Sigmoid colon (tissue), 7 donors: Measurements from ENCODE around the gene WDR88. TPM values are rescaled to one million over a fixed set of nuclear protein-coding genes. Genes with fewer than 3 reads are reported as not detected.

ENCODE experiments used
- DNase-seq: peaks from one replicate; pipeline ENCODE4 v3.0.0-alpha.2; 2019
- H3K27ac ChIP-seq, 4 donors: fragments of 200-600 bp; sonication (generic); one replicate each; pipeline ENCODE4 v1.5.1; 2016 to 2019; ENCODE audit warnings: mild to moderate bottlenecking in 1 of 4
- H3K27me3 ChIP-seq, 3 donors: fragments of 200-600 bp; sonication (generic); one replicate each; pipeline ENCODE4 v1.5.1; 2019; ENCODE audit warnings: mild to moderate bottlenecking in 1 of 3
- H3K36me3 ChIP-seq, 4 donors: fragments of 200-600 bp; sonication (generic); one replicate each; pipeline ENCODE4 v1.5.1; 2016 to 2019
- H3K4me1 ChIP-seq, 4 donors: fragments of 200-600 bp; sonication (generic); one replicate each; pipeline ENCODE4 v1.5.1; 2017 to 2019
- H3K4me3 ChIP-seq, 4 donors: fragments of 200-600 bp; sonication (generic); one replicate each; pipeline ENCODE4 v1.5.1; 2017 to 2019; ENCODE audit warnings: mild to moderate bottlenecking in 2 of 4, moderate library complexity in 1 of 4
- H3K9me3 ChIP-seq, 4 donors: fragments of 200-600 bp in 3 of 4; sonication (generic) in 3 of 4; one replicate each; pipeline versions ENCODE4 v1.5.1 to v1.6.1; 2013 to 2019
- CTCF ChIP-seq, 4 experiments: fragments of 450-650 bp in 3 of 4; fragments of 200-600 bp in 1 of 4; IDR thresholded peaks; one replicate each; pipeline ENCODE4 v1.5.1; 2016 to 2019; ENCODE audit warnings: antibody characterized with exemption in 4 of 4, mild to moderate bottlenecking in 3 of 4, moderate library complexity in 2 of 4
- EP300 ChIP-seq, 4 donors: sonication (generic); formaldehyde crosslinking; IDR thresholded peaks; one replicate each; pipeline ENCODE4 v1.6.1; 2017; ENCODE audit warnings: antibody characterized with exemption in 4 of 4
- POLR2A ChIP-seq, 2 donors: fragments of 450-650 bp; IDR thresholded peaks; one replicate each; pipeline ENCODE4 v1.6.1; 2016; ENCODE audit warnings: antibody characterized with exemption in 2 of 2, mild to moderate bottlenecking in 2 of 2, moderate library complexity in 2 of 2
- POLR2AphosphoS5 ChIP-seq, 4 donors: sonication (generic); formaldehyde crosslinking; IDR thresholded peaks; one replicate each; pipeline ENCODE4 v1.6.1; 2017; ENCODE audit warnings: antibody characterized with exemption in 4 of 4
- WGBS, 2 donors: extraction: QIAGEN DNeasy Blood & Tissue Kit; methylation state at CpG; one replicate each; pipeline ENCODE4 v1.1.7; 2013; 5-methylcytosine and 5-hydroxymethylcytosine counted together
- intact Hi-C: fragments of 100-400 bp; cut with DNase I; formaldehyde crosslinking; loops from one replicate; pipeline ENCODE4 v1.15.1; 2023
- polyA plus RNA-seq, 3 donors: library from polyadenylated mRNA; stranded (reverse); fragments of 200-250 nt; gene quantifications; one replicate each; pipeline ENCODE4 v1.2.3, GENCODE V29; 2013
- total RNA-seq, 4 donors: library from RNA; depleted of rRNA; stranded (reverse); fragments of >200 nt; gene quantifications; one replicate each; pipeline ENCODE4 v1.1.0, GENCODE V29; 2016
- donor health status: healthy with polysubstance abuse.
- donor health status: Bipolar disorder and iron deficiency.
- donor health status: healthy.

WDR88 gene
- total RNA-seq (not detected), polyA plus RNA-seq (not detected)

GRCh38 chr19:33132021-33132420, at the start of gene WDR88:
Gene WDR88, plus strand, starts transcription at chr19:33132114. Its CDS starts 56 bp downstream, at chr19:33132170.
- peaks cover 7 to 27% (median 22%) of the 10 kb centered on the region in 3 donors for H3K27me3 ChIP-seq
- 94% methylated on average over 43 of the region's 43 CpGs for WGBS, 2 donors
- intact Hi-C loops, result no loop called here
- H3K4me1 ChIP-seq, result peaks cover 0 to 6% (median 0%) of the 10 kb centered on the region in 4 donors
- DNase-seq, result no peak
- H3K36me3 ChIP-seq, result peaks cover 6 to 39% (median 16%) of the 10 kb centered on the region in 4 donors
- TF ChIP-seq CTCF (IDR thresholded peaks at IDR 0.05), result no peak
- no peak for TF ChIP-seq POLR2A (IDR thresholded peaks at IDR 0.05)
- no peak for TF ChIP-seq EP300 (IDR thresholded peaks at IDR 0.05)
- no peak for TF ChIP-seq POLR2AphosphoS5 (IDR thresholded peaks at IDR 0.05)
- H3K27ac ChIP-seq, result no peak within 1 kb of the TSS
- no peak within 1 kb of the TSS for H3K4me3 ChIP-seq
- H3K9me3 ChIP-seq, result no peaks in the 10 kb centered on the region

- peaks cover 0 to 33% (median 12%) of the 10 kb centered on the region in 4 donors for H3K36me3 ChIP-seq
- H3K27me3 ChIP-seq, result no peaks in the 10 kb centered on the region
- intact Hi-C loops, result no loop called here
- no peak overlapping the region for H3K4me3 ChIP-seq
- TF ChIP-seq EP300 (IDR thresholded peaks at IDR 0.05) (no peak), POLR2A (IDR thresholded peaks at IDR 0.05) (no peak), CTCF (IDR thresholded peaks at IDR 0.05) (no peak), POLR2AphosphoS5 (IDR thresholded peaks at IDR 0.05) (no peak)
- H3K4me1 ChIP-seq, result peaks cover 0 to 17% (median 12%) of the 10 kb centered on the region in 4 donors
- no peak for DNase-seq
- no peaks in the 10 kb centered on the region for H3K9me3 ChIP-seq
- WGBS, 2 donors, result 90 to 96% methylated on average over 3 of the region's 3 CpGs
- H3K27ac ChIP-seq, result no peak overlapping the region
Observed at GRCh38 chr19:33085570-33086128, 46.3 kb upstream of the WDR88 start.

GRCh38 chr19:33086955-33087354, 45.0 kb upstream of the WDR88 start:
- no peak overlapping the region for H3K27ac ChIP-seq
- no peak overlapping the region for H3K4me3 ChIP-seq
- no peaks in the 10 kb centered on the region for H3K27me3 ChIP-seq
- DNase-seq, result no peak
- intact Hi-C loops, result no loop called here
- no peak for TF ChIP-seq POLR2A (IDR thresholded peaks at IDR 0.05)
- no peak for TF ChIP-seq EP300 (IDR thresholded peaks at IDR 0.05)
- no peak for TF ChIP-seq POLR2AphosphoS5 (IDR thresholded peaks at IDR 0.05)
- H3K9me3 ChIP-seq, result no peaks in the 10 kb centered on the region
- 77 to 89% methylated on average over 1 of the region's 1 CpG for WGBS, 2 donors
- peaks cover 0 to 45% (median 19%) of the 10 kb centered on the region in 4 donors for H3K36me3 ChIP-seq
- H3K4me1 ChIP-seq, result peaks cover 0 to 8% (median 7%) of the 10 kb centered on the region in 4 donors

GRCh38 chr19:33089010-33089409, 42.9 kb upstream of the WDR88 start:
- H3K4me3 ChIP-seq, result no peak overlapping the region
- peaks cover 12 to 66% (median 37%) of the 10 kb centered on the region in 4 donors for H3K36me3 ChIP-seq
- intact Hi-C loops, result no loop called here
- no peak overlapping the region for H3K27ac ChIP-seq
- H3K9me3 ChIP-seq, result no peaks in the 10 kb centered on the region
- DNase-seq, result no peak
- TF ChIP-seq POLR2A (IDR thresholded peaks at IDR 0.05) (no peak), POLR2AphosphoS5 (IDR thresholded peaks at IDR 0.05) (no peak), CTCF (IDR thresholded peaks at IDR 0.05) (no peak), EP300 (IDR thresholded peaks at IDR 0.05) (no peak)
- H3K27me3 ChIP-seq, result no peaks in the 10 kb centered on the region
- no peaks in the 10 kb centered on the region for H3K4me1 ChIP-seq
- 41 to 79% methylated on average over 3 of the region's 3 CpGs for WGBS, 2 donors

- intact Hi-C loops, result no loop called here
- DNase-seq, result no peak
- Histone ChIP-seq H3K27me3 (no peaks in the 10 kb centered on the region), H3K9me3 (no peaks in the 10 kb centered on the region), H3K36me3 (peaks cover 12 to 78% (median 48%) of the 10 kb centered on the region in 4 donors), H3K4me1 (no peaks in the 10 kb centered on the region), H3K4me3 (no peak overlapping the region), H3K27ac (no peak overlapping the region)
- TF ChIP-seq POLR2A (IDR thresholded peaks at IDR 0.05), result no peak
- TF ChIP-seq EP300 (IDR thresholded peaks at IDR 0.05), result no peak
- no peak for TF ChIP-seq POLR2AphosphoS5 (IDR thresholded peaks at IDR 0.05)
- TF ChIP-seq CTCF (IDR thresholded peaks at IDR 0.05), result no peak
- 78 to 81% methylated on average over 3 of the region's 3 CpGs for WGBS, 2 donors
Observed at GRCh38 chr19:33090179-33090578, 41.7 kb upstream of the WDR88 start.
